ENCODE data around the gene KLK5. TPM values are rescaled to one million over a fixed set of nuclear protein-coding genes. Genes with fewer than 3 reads are reported as not detected.
A peak's percentile ranks its signal among the peaks of the same experiment; 100 is the strongest.

Gene KLK5
- total RNA-seq, 1 experiment from 2014 or later: not detected

- H3K36me3 Mint-ChIP-seq (ENCODE audit: insufficient read depth in 1 of 3, low read depth in 3 of 3): no peaks in the 10 kb centered on the region
- DNase-seq: peak; percentile 72
These were observed 49.3 kb upstream of the KLK5 start for GRCh38 chr19:51002089-51002532.

More at GRCh38 chr19:51002089-51002532, 49.3 kb upstream of the KLK5 start:
- no peak overlapping the region for H2BK12ac ChIP-seq (ENCODE audit: insufficient read length, low read depth, low read length)
- H3K4me1 ChIP-seq (ENCODE audit: insufficient read depth, low read length): 0 out of 2 replicates have a peak, but pooled peaks cover 4% of the 10 kb centered on the region
- no peak overlapping the region for H4K5ac ChIP-seq (ENCODE audit: insufficient read length, low read depth, low read length)
- no peak overlapping the region for H3K4ac ChIP-seq (ENCODE audit: low read depth, low read length)
- H3K79me1 ChIP-seq (ENCODE audit: insufficient read depth, low read depth, low read length, poor library complexity, severe bottlenecking): no peaks in the 10 kb centered on the region
- no peak overlapping the region for H2AK5ac ChIP-seq (ENCODE audit: insufficient read length, low read length)
- no peak overlapping the region for H3K23ac ChIP-seq (ENCODE audit: insufficient read length, low read depth, low read length)
- H3K9ac ChIP-seq (ENCODE audit: extremely low read depth, insufficient read length, low read length): peak overlapping the region; percentile 46
- WGBS (ENCODE audit: extremely low coverage, insufficient read length, low lambda C conversion rate): no CpG with 5 or more reads among the region's 12 CpGs
- no peaks in the 10 kb centered on the region for H3K27me3 ChIP-seq (ENCODE audit: insufficient read depth, low read length)
- no peak overlapping the region for H2AFZ ChIP-seq (ENCODE audit: low read length)
- H4K91ac ChIP-seq (ENCODE audit: insufficient read length, low read depth, low read length): no peak overlapping the region
- H3T11ph ChIP-seq (ENCODE audit: low read length): no peak overlapping the region
- peak overlapping the region; percentile 14 for H3K27ac ChIP-seq (ENCODE audit: insufficient read length, low read depth, low read length)
- no peaks in the 10 kb centered on the region for H3K9me3 ChIP-seq (ENCODE audit: control insufficient read depth, low read depth, low read length)
- Mint-ChIP-seq H3K4me1 (peaks cover 25 to 37% of the 10 kb centered on the region in 2 experiments), H3K27ac (peak overlapping the region in 2 of 3 experiments; percentile 27 to 88; a peak in 4 of 7 replicates), H3K9me3 (no peaks in the 10 kb centered on the region; a peak in 1 of 5 replicates), H3K4me3 (peak overlapping the region; percentile 14 to 59; a peak in 2 of 5 replicates), H3K27me3 (ENCODE audit: low read depth) (peaks cover 40% of the 10 kb centered on the region)
- H3K56ac ChIP-seq (ENCODE audit: insufficient read length, low read depth, low read length): no peak overlapping the region
- H2BK20ac ChIP-seq (ENCODE audit: low read depth, low read length, poor library complexity, severe bottlenecking): no peak overlapping the region
- H3K14ac ChIP-seq (ENCODE audit: insufficient read depth, low read length): peak overlapping the region; percentile 77; the same call in 1 of the 2 replicates
- peak overlapping the region; percentile 51 for H3K18ac ChIP-seq (ENCODE audit: insufficient read length, low read depth, low read length)
- H3K4me2 ChIP-seq (ENCODE audit: insufficient read depth, insufficient read length, low read length): peak overlapping the region; percentile 76
- no peaks in the 10 kb centered on the region for H3K79me2 ChIP-seq (ENCODE audit: insufficient read depth, low read length)
- H3K23me2 ChIP-seq (ENCODE audit: insufficient read length, low read depth, low read length, poor library complexity, severe bottlenecking): peaks cover 6% of the 10 kb centered on the region
- H4K8ac ChIP-seq (replicated peaks; ENCODE audit: insufficient read length, low read depth, low read length): no peak overlapping the region
- H2BK15ac ChIP-seq (ENCODE audit: low read depth, low read length): no peak overlapping the region
- no peak overlapping the region for H2BK5ac ChIP-seq (ENCODE audit: insufficient read length, low read length)
- TF ChIP-seq CTCF (conservative IDR thresholded peaks at IDR 0.05): no peak
- no peaks in the 10 kb centered on the region for H4K20me1 ChIP-seq (ENCODE audit: control insufficient read depth, insufficient read depth, insufficient read length)
- H2BK120ac ChIP-seq (ENCODE audit: low read depth, low read length, poor library complexity, severe bottlenecking): no peak overlapping the region

Data from H9 (cell line).